KMS-11 (cell line): ENCODE data around the gene RAB26.

ENCODE experiments used
- H2AFZ ChIP-seq: fragments of 200-600 bp; sonication (generic); 2 replicates; pipeline ENCODE4 v1.6.1; 2016; ENCODE audit warnings: antibody characterized with exemption, mixed run types, low read depth
- H3K27ac ChIP-seq: fragments of 200-600 bp; sonication (generic); 2 replicates; pipeline ENCODE4 v1.6.1; 2016; ENCODE audit warnings: mild to moderate bottlenecking, mixed run types
- H3K27me3 ChIP-seq: fragments of 200-600 bp; sonication (generic); 2 replicates; pipeline ENCODE4 v1.6.1; 2017; ENCODE audit warnings: mild to moderate bottlenecking, low read depth, mixed run types, moderate library complexity; ENCODE audit not compliant: insufficient read depth
- H3K36me3 ChIP-seq: fragments of 200-600 bp; sonication (generic); 2 replicates; pipeline ENCODE4 v1.6.1; 2017; ENCODE audit warnings: mild to moderate bottlenecking, mixed run types; ENCODE audit not compliant: insufficient read depth
- H3K4me1 ChIP-seq: fragments of 200-600 bp; sonication (generic); 2 replicates; pipeline ENCODE4 v1.6.1; 2016; ENCODE audit warnings: mild to moderate bottlenecking, low read depth, mixed run types; ENCODE audit not compliant: poor library complexity, severe bottlenecking
- H3K4me2 ChIP-seq: fragments of 200-600 bp; sonication (generic); 2 replicates; pipeline ENCODE4 v1.7.0; 2016; ENCODE audit warnings: mild to moderate bottlenecking, mixed run types
- H3K4me3 ChIP-seq: fragments of 200-600 bp; sonication (generic); IDR thresholded peaks from 2 replicates; pipeline ENCODE4 v1.6.1; 2017; ENCODE audit warnings: low read depth, low read length, mixed read lengths; ENCODE audit not compliant: insufficient read depth
- H3K79me2 ChIP-seq: fragments of 200-600 bp; sonication (generic); 2 replicates; pipeline ENCODE4 v1.6.1; 2016; ENCODE audit warnings: low read depth, mixed run types; ENCODE audit not compliant: insufficient read depth
- H3K9ac ChIP-seq: fragments of 200-600 bp; sonication (generic); 2 replicates; pipeline ENCODE4 v1.6.1; 2016; ENCODE audit warnings: mild to moderate bottlenecking, mixed run types
- H4K20me1 ChIP-seq: fragments of 200-600 bp; sonication (generic); 2 replicates; pipeline ENCODE4 v1.6.1; 2016; ENCODE audit warnings: mild to moderate bottlenecking, mixed run types; ENCODE audit not compliant: insufficient read depth
- CTCF ChIP-seq: fragments of 200-600 bp; sonication (generic); conservative IDR thresholded peaks from 2 replicates; pipeline ENCODE4 v1.6.1; 2017; ENCODE audit warnings: low read depth, mild to moderate bottlenecking, antibody characterized with exemption, low read length, moderate library complexity, mixed read lengths

Gene RAB26

GRCh38 chr16:2174396-2175131 lies 26.1 kb downstream of the RAB26 start:
- Histone ChIP-seq H3K27ac (no peak overlapping the region), H3K27me3 (no peaks in the 10 kb centered on the region), H3K4me3 (no peak overlapping the region), H3K4me2 (no peak overlapping the region), H3K36me3 (peaks cover 6% of the 10 kb centered on the region; the same call in 1 of the 2 replicates), H4K20me1 (no peaks in the 10 kb centered on the region), H3K9ac (no peak overlapping the region), H3K4me1 (no peaks in the 10 kb centered on the region), H3K79me2 (no peaks in the 10 kb centered on the region), H2AFZ (no peak overlapping the region)
- no peak for TF ChIP-seq CTCF

- no peaks in the 10 kb centered on the region for H4K20me1 ChIP-seq
- no peak overlapping the region for H3K27ac ChIP-seq
- H3K9ac ChIP-seq = no peak overlapping the region
- no peak overlapping the region for H3K4me2 ChIP-seq
- H3K79me2 ChIP-seq = no peaks in the 10 kb centered on the region
- TF ChIP-seq CTCF = no peak
- H3K27me3 ChIP-seq = no peaks in the 10 kb centered on the region
- H2AFZ ChIP-seq = no peak overlapping the region
- H3K4me3 ChIP-seq = no peak overlapping the region
- H3K36me3 ChIP-seq = peaks cover 6% of the 10 kb centered on the region; the same call in 1 of the 2 replicates
- H3K4me1 ChIP-seq = no peaks in the 10 kb centered on the region
Observed at GRCh38 chr16:2175454-2175853, 27.0 kb downstream of the RAB26 start.

- Histone ChIP-seq H3K27ac (no peak overlapping the region), H3K27me3 (no peaks in the 10 kb centered on the region), H4K20me1 (no peaks in the 10 kb centered on the region), H3K79me2 (no peaks in the 10 kb centered on the region), H3K36me3 (peaks cover 6% of the 10 kb centered on the region; the same call in 1 of the 2 replicates), H3K4me1 (no peaks in the 10 kb centered on the region), H3K4me2 (no peak overlapping the region), H3K4me3 (no peak overlapping the region), H3K9ac (no peak overlapping the region), H2AFZ (no peak overlapping the region)
- TF ChIP-seq CTCF = no peak
Observed at GRCh38 chr16:2176047-2176446, 27.6 kb downstream of the RAB26 start.

- Histone ChIP-seq H3K79me2 (no peaks in the 10 kb centered on the region), H3K36me3 (peaks cover 6% of the 10 kb centered on the region; the same call in 1 of the 2 replicates)
- TF ChIP-seq CTCF = no peak
Observed at GRCh38 chr16:2177101-2177500, 28.7 kb downstream of the RAB26 start.

More at GRCh38 chr16:2177101-2177500, 28.7 kb downstream of the RAB26 start:
- Histone ChIP-seq H3K4me2 (no peak overlapping the region), H3K4me3 (no peak overlapping the region), H3K4me1 (no peaks in the 10 kb centered on the region), H2AFZ (no peak overlapping the region), H4K20me1 (no peaks in the 10 kb centered on the region), H3K27me3 (no peaks in the 10 kb centered on the region), H3K9ac (no peak overlapping the region), H3K27ac (no peak overlapping the region)
